HG03196 (cell line): ENCODE results near the gene IGFBP7.

Experiments
- ATAC-seq: cut with Tn5 transposase; IDR thresholded peaks from one replicate; pipeline ENCODE4 v1.9.1; 2021; ENCODE audit not compliant: unreplicated experiment

IGFBP7 gene

DNA sequence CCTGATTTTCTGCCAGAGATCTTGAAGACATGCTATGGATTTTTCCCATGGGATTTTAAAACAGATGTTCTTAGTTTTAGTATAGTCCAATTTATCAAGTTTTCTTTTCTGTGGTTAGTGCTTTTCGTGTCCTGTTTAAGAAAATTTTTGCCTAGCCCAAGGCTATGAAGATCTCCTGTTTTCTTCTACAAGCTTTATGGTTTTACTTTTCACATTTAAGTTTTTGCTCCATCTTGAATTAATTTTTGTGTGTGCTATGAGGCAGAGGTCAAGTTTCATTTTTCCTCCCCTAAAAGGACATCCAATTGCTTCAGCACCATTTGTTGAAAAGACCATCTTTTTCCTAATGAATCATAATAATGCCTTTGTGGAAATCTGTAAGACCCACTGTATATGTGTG, 65.9 kb downstream of the IGFBP7 start:
- no peak for ATAC-seq

DNA sequence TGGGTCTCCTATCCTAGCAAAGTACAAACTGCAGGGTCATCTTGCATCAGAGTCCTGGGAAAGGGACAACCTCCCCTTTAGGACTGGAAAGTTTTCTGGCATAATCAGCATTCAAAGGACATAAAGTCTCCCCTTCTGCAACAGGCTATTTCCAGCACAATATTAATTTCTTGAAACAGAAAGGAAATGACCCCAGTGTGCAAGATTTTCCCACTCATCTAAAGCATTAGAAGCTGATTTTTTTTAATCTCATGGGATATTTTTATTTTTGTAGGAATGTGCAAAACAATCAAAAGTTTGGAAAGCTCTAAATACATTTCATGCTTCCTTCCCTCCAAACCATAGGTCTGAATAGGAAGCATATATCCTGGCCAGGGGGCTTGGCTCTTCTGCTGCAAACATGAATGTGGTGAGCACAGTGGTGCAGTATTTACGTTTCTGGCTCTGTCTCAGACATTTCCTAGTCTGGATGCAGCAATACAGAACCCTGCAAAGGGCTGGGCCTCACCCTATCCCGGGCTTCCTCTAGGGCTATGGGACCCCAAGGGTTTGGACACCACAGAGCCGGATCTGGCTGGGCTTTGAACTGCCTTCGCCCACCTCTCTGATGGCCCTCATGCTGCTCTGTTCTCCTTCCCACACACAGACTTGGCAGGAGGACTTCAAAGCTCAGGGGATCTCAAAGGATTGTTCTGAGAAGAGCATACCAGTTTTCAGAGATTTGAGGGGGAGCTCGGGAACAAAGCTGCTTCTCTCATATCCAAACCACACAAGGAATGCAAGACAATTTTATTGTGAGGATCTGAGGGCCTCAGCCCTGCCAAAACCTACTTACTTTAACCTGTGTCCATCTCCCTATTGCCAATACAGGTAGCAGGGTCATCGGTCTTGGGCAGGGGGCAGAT, 66.6 kb downstream of the IGFBP7 start:
- ATAC-seq = no peak

DNA sequence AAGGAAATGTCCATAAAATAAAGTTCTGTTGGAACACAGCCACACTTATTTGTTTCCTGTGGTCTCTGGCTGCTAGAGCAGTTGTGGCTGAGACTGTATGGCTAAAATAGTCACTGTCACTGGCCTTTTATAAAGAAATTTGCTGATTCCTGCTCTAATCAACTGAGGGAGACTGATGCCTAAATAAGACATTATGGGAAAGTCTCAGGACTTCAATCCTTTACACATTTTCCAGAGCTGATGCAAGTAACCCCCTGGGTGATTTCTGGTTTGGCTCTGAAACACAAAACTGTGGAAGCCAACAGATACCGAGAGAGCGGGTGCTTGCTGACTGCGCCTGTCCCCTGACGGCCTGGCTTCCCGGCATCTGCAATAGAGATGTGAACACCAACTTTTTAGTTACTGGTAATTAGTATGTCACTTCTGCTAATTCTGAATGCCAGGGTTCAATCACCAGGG, 67.4 kb downstream of the IGFBP7 start:
- no peak for ATAC-seq

DNA sequence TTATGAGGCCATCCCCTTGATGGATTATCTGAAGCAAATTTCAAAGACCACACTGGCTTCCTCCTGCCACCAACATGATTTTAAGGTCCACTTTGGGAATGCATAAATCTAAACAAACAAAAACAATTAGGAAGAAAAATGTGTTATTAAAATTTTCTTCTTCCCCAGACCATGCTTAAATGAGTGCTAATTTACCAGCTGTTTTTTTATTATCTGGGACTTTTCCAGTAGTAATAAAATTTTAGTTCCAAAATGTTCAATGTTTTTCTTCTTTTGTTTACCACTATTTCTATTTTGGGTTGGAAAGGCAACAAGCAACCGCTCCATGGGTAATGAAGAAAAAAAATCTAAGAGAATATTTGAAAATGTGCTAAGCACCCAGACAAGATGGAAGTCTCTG, 69.2 kb downstream of the IGFBP7 start:
- ATAC-seq = no peak

- no peak for ATAC-seq
Observed at GRCh38 chr4:57040510-57040909, 69.7 kb downstream of the IGFBP7 start.

DNA sequence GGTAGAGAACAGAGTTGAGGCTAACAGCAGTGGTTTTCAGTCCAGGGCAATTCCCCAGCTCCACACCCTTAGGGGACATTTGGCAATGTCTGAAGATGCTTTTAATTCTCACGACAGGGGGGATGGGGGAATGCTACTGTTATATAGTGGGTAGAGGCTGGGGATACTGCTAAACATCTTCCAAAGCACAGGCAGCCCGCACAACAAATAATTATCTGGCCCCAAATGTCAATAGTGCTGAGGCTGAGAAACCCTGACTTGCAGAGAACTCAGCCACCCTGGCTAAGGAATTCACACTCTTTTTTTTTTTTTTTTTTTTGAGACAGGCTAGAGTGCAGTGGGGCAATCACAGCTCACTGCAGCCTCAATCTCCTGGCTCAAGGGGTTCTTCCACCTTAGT, 70.8 kb downstream of the IGFBP7 start:
- ATAC-seq = no peak

DNA sequence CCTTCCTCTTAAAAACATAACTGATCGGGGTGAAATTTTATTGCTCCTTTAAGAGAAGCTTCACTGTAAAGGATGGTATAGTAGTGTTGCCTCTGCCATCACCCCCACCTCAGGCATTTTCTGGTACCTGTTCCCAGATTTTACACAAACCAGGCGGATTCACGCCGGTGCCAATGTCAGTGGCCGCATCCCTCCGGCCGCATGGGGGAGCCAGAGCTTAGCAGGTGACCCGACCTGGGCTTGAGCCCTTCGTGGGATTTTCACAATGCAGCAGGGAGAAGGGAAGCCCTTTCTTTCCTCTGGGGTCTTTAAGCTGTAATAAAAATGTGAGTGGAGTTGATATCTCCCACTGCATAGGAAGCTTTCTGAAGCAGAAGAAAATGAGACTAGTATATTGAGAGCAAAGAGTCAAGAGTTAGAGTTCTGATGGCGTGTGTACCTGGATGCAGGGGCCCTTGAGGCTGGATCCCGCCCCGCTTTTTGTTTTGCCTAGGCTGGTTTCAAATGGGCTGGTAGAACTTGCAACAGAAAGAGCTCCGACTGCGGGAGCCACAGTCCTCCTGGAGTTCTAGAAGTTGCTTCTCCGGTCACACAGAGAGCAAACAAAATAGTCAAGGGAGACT, 72.1 kb downstream of the IGFBP7 start:
- no peak for ATAC-seq

- ATAC-seq = no peak
Observed at GRCh38 chr4:57034520-57034919, 75.7 kb downstream of the IGFBP7 start.

GRCh38 chr4:57023104-57023503, 87.1 kb downstream of the IGFBP7 start:
- ATAC-seq = no peak

DNA sequence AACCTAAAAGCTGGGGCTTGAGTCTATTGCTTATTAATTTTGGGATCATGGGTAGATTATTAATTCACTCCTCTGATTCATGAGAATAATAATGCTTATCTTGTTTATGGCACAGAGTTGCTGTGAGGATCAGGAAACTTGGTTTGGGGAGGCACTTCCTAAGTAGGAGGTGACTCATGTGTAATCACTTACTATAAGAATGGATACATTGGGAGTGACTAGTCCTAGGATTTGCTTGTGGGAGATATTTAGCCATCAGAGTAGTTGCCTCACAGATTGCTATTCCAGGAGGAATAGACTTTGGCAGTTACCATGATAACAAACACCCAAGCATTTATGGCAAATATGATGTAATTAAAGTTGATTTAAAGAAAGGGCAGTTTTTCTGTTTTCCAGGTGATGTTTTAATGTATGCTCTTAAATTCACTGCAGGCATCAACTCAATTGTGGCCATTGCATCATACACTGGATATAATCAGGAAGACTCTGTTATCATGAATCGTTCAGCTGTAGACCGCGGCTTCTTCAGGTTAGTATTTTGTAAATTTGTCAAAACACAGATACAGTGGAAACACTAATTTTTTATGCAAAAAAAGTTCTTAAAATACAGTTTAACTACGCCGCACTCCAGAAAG, 89.6 kb downstream of the IGFBP7 start:
- ATAC-seq = no peak

GRCh38 chr4:57018980-57019379, 91.2 kb downstream of the IGFBP7 start:
- ATAC-seq = no peak

DNA sequence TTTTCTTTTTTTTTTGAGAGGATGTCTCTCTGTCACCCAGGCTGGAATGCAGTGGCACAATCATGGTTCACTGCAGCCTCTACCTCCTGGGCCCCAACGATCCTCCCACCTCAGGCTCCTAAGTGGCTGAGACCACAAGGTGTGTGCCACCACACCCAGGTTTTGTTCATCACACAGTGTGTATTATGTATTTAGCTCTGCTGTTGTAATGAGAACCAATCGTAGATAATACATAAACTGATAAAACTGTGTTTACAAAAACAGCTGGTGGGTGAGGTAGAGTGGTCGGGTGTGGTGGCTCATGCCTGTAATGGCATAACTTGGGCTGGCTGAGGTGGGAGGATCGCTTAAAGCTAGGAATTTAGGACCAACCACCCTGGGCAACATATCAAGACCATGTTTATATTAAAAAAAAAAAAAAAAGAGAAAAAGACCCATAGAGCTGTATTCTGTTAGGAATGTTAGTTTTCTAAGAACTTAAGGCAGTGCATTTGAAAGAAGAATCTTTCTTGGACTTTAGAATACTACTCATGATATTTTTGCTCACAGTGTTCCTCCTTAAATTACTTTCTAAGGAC, 96.6 kb downstream of the IGFBP7 start:
- ATAC-seq = no peak

GRCh38 chr4:56999751-57000150, 110.4 kb downstream of the IGFBP7 start:
- no peak for ATAC-seq

- ATAC-seq = no peak
Observed at GRCh38 chr4:56995525-56995924, 114.7 kb downstream of the IGFBP7 start.

- ATAC-seq = no peak
Observed at GRCh38 chr4:56990109-56990905, 119.9 kb downstream of the IGFBP7 start.

DNA sequence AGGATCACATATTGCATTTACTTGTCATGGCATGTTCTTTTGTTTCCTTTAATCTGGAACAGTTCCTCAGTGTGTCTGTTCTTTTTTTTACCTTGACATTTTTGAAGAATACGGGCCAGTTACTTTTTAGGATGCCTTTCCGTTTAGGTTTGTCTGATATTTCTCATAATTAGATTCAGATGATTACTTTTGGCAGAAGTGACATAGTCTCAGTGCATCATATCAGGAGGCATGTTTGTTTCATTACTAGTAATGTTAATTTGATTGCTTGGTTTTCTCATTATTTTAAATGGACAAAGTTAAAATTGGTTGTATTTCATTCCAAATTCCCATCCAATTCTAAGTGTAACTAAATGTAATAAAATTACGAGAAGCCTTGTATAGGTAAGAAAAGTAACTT, 123.2 kb downstream of the IGFBP7 start:
- no peak for ATAC-seq

DNA sequence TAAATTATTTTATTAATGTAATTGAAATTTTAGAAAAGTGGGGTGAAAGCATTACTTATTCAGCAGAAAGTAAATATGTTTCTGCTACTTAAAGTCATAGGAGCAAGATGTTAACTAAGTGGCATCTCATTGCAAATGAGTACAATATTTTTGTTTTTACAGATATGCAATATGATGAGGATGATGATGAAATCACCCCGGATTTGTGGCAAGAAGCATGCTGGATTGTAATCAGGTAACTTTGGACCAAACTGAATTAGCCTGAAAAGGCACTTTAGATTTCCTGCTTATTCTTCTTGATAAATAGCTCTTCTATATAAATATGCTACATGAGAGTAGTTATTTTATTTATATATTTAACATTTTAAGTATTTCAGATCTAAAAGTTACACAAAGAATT, 124.0 kb downstream of the IGFBP7 start:
- no peak for ATAC-seq

DNA sequence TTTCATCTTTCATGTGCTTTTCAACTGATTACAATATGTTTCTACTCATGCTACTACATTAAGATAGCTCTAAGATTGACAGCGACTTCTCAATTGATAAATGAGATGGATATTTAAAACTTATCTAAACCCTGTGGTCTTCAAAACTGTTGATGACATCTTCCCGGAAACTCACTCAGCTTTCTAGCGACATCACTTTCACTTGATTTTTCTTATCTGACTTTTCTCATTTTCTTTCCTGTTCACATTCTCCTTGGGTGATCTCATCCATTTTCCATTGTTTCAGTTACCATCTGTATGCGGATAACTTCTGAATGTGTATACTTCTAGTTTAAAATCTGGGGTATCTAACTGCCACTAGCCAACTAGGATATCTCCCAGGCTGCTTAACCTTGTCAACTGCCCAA, 128.4 kb downstream of the IGFBP7 start:
- no peak for ATAC-seq
